GM19438 (cell line): ENCODE data around the gene PIGT.
A peak's percentile ranks its signal among the peaks of the same experiment; 100 is the strongest.

Experiments used
- ATAC-seq: cut with Tn5 transposase; IDR thresholded peaks from one replicate; pipeline ENCODE4 v1.9.1; 2021; ENCODE audit warnings: low read depth; ENCODE audit not compliant: unreplicated experiment

Gene PIGT

GRCh38 chr20:45399018-45399417, 16.9 kb upstream of the PIGT start:
- no peak for ATAC-seq

GRCh38 chr20:45400346-45401031, 15.5 kb upstream of the PIGT start:
- no peak for ATAC-seq

GRCh38 chr20:45402946-45403345, 13.0 kb upstream of the PIGT start:
- no peak for ATAC-seq

GRCh38 chr20:45404438-45404837, 11.5 kb upstream of the PIGT start:
- no peak for ATAC-seq

- no peak for ATAC-seq
These were observed 10.2 kb upstream of the PIGT start for GRCh38 chr20:45405571-45406259.

- no peak for ATAC-seq
These were observed 9.5 kb upstream of the PIGT start for GRCh38 chr20:45406260-45407066.

- no peak for ATAC-seq
These were observed 8.7 kb upstream of the PIGT start for GRCh38 chr20:45407067-45407745.

GRCh38 chr20:45407783-45408645, 7.9 kb upstream of the PIGT start, which contains the start of gene DBNDD2:
TSS of gene DBNDD2 (plus strand) at chr20:45408289. CDS start at chr20:45408468, 179 bp downstream.
- ATAC-seq, result no peak

GRCh38 chr20:45408646-45409213, 7.2 kb upstream of the PIGT start:
- ATAC-seq, result no peak

GRCh38 chr20:45409521-45410272, 6.2 kb upstream of the PIGT start:
- ATAC-seq, result no peak

- ATAC-seq, result no peak
These were observed 5.1 kb upstream of the PIGT start for GRCh38 chr20:45410887-45411286.

GRCh38 chr20:45412653-45413052, 3.3 kb upstream of the PIGT start:
- no peak for ATAC-seq

- ATAC-seq, result no peak
These were observed 2.5 kb upstream of the PIGT start for GRCh38 chr20:45413479-45413878.

- no peak for ATAC-seq
These were observed 976 bp downstream of the PIGT start for GRCh38 chr20:45416917-45417316.

GRCh38 chr20:45419188-45420091, 3.5 kb downstream of the PIGT start:
- peak; percentile 65 for ATAC-seq

GRCh38 chr20:45420125-45420524, 4.2 kb downstream of the PIGT start:
- ATAC-seq, result no peak

- no peak for ATAC-seq
These were observed 7.8 kb downstream of the PIGT start for GRCh38 chr20:45423700-45424099.

GRCh38 chr20:45425561-45425960, 9.6 kb downstream of the PIGT start:
- no peak for ATAC-seq
